ENCODE data around the gene TMEM30A.
A peak's percentile ranks its signal among the peaks of the same experiment; 100 is the strongest.

Gene TMEM30A

DNA sequence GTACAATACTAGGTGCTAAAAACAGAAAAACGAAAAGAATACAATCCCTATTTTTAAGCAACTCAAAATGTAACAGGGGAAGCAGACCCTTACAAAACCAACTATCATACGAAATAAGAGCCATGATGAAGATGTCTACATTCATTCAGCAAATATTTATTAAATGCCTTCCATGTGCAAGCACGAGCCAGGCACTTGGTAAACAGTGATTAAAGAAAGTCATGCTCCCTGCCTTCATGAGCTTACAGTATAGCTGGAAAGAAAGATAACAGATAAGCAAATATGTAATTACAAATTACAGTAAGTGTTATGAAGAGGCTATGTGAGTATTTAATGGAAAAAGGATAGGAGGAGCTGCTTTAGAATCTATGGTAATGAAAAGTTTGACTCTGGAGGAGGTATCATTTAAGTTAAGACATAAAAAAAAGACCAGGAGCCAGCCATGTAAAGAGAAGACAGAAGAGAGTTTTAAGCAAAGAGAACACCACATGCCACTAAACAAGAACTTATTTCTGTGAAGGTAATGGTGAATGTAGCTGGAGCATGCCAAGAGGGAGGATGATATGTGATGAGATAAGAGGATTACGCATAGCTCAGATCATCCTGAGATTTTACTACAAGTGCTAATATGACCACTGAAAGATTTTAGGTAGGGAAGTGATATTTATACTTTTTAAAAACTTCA, 21.7 kb downstream of the TMEM30A start:
- peak; percentile 53 for DNase-seq (ENCODE audit: low spot score)

DNA sequence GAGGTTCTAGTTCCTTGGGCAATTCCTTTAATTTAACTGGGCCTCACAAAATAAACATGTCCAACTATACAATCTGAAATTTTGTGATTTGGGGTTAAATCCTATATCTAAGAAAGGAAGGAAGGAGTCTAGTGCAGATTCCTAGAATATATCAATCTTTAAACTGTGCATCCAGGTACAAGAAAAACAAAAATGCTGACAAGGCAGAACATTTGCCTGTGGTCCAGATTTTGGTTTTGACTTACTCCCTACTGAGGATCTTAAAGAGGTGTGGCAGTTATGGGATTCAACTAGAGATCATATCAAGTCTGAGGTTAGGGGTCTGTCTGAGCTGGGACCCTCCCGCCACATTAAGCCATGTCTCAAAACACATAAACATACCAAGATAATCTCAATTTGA, 23.3 kb downstream of the TMEM30A start:
- DNase-seq (ENCODE audit: low spot score): no peak

DNA sequence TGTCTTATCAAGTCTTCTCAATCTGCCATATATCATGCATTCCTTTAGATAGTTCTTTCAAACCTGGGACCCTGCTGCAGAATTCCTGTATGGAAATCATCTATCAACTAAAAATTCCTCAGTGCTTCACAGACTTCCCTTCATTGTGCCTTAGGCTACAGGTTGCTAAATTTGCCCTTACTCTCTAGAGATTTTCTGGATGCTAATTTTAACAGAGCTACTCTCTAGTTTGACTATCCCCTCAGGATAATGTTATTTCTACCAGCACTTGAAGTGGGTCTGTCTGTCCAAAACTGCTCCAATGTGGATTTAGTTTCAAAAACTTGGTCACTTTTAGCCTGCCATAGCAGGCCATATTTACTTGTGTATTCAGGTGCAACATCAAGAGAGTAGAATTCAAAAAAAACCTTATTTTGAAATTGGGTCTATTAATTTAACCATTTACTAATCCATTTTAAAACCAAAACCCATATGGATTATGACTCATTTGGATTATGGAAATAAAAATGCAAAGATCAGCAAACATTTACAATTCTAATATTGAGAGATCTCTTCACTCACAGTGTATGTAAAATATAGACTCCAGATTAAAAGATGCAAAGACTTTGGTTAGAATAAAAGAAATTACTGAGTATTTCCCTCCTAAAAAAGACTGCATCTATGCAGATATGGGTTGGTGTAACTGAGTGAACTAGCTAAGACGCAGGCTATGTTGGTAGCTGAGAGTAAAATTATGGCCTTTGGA, 27.1 kb downstream of the TMEM30A start:
- DNase-seq (ENCODE audit: low spot score): no peak

DNA sequence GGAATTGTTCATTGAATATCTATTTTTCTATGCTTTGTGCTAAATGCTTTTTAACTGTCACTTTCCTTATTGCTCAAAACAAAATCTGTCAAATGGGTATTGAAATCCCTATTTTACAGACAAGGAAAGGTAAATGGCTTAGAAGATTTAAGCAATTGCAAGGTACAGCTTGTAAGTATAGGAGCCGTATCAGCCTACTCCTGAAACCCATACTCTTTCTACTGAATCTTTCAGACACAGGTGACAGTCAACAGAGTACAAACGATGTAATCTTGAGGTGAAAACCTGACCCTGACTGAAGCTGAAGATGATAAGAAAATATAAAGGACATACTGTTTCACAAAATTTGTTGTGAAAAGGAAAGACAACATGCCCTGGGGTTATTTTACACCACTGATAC, 34.0 kb downstream of the TMEM30A start:
- DNase-seq (ENCODE audit: low spot score): no peak

DNA sequence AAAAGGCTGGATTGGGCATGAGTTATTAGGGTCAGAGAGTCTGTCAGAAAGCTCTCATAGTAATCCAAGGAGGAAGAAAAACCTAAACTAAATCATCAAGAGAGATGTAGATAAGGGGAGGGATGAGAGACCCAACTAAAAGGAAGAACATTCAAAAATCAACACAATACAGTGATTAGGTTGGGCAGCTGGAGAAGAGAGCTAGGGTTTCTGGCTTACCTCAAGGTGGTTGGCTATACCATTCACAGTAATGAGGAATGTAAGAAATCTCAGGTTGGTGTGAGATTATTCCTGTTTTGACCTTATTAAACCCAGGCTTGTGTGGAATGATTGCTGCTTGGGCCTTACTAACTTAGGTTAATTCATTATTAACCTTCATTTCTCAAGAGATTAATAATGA, 34.8 kb downstream of the TMEM30A start:
- no peak for DNase-seq (ENCODE audit: low spot score)

DNA sequence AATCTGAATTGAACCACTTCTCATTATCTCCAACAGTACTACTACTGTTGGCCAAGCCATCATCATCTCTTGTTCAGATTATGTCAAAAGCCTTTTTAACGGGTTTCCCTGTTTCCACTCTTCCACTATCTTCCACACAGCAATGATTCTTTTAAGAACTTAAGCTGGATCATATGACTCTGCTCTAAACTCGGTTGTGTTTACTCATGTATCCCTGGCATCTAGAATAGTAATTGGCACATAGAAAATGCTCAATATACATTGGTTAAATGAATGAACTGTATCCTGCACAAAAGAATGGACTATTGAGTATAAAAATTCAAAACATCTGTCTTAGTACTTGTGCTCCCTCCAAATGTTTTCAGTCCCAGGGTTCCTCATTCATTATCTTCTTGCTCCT, 38.2 kb downstream of the TMEM30A start:
- no peak for DNase-seq (ENCODE audit: low spot score)

DNA sequence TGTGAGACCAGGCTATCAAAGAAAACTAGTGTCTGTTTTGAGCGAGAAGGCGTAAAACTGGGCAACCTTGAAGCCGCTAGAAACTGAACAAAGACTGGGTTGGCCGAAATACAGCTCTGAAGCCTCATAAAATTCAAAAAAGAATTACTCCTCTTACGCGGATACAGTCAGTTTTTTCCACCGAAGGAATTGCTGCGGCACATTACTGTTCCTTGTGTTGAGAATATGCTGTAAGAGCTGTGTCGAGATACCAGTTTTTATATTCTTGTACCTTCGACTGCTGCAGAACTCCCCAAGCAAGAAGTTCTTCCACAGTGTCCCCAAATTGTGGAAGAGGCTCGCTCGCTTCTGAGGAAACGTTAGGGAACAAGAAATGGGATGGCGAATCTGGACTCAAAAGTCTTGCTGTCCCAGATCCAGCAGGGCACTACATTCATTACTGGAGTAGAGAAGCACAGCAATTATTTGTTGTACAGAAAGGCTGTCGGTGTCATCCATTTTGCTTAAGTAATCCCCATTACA, 40.5 kb downstream of the TMEM30A start:
- peak; percentile 25 for DNase-seq (ENCODE audit: low spot score)

DNA sequence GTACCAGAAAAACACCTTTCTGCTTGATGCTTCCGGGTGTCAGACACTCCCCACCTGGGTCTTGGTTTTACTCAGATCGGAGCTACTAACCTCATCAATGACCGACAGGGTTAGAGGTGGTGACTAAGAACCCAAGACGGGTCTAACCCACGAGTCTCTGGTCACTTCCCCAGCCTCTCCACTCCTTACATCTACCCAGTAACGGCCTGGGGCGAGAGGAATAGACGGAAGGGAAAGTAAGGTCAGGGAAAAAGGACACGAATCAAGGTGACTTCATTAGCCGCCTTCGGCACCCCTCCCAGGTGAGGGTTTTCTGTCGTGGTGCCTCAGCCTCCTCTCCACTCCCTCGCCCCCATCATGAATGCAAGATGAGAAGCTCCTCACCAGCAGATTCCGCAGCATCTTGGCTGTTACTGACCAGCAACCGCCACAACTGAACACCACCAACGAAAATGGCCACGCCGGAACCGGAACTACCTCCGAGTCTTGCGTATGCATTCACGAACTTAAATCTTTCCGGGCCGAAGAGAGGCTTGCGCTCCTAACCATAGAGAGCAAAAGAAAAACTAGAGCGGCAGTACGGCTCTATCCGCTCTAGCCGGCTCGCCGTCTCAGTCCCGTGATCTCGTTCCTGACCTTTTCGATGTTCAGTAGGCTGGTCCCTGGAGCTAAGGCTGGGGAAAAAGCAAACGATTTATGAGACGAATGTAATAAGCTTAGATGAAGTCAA, 41.1 kb downstream of the TMEM30A start, which contains the start of gene COX7A2:
TSS of gene COX7A2 (minus strand) at position 469 of the 730 bp plus-strand sequence. CDS start at position 402, 67 bp downstream.
- DNase-seq (ENCODE audit: low spot score): peak; percentile 88

DNA sequence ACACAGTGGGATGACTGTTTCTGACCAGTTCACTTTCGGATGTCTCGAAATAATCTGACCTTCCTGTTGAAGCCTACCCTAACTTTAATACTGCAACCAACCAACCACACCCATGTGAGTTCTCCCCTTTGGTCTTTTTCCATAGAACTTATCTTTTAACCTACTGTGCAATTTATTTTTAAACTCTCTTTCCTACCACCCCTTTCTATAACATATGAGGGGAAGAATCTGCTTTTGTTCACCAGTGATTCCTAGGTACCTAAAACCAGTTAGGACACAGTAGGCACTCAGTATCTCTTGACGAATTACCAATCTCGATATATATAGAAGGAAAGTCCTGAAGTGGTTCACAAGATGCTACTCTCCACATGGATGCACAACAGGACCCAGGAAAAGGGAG, 48.0 kb downstream of the TMEM30A start:
- DNase-seq (ENCODE audit: low spot score): no peak

DNA sequence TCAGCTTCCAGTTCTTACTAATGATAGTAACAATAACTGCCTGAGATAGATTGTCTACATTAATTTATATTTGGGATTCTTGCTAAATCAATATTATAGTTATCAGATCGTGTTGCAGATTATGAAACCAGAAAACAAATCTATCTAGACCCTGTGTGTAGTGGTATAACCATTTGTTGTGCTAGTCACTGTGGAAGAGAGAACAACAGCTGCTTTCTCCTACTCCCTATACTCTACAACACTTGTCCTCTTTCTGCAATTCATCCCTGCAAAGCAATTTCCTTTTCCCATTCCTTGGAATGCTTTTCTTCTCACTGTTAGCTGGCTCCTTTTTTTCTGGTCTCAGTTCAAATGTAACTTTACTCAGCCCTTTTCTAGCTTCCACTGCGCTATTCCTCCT, 49.3 kb downstream of the TMEM30A start:
- DNase-seq (ENCODE audit: low spot score): no peak

DNA sequence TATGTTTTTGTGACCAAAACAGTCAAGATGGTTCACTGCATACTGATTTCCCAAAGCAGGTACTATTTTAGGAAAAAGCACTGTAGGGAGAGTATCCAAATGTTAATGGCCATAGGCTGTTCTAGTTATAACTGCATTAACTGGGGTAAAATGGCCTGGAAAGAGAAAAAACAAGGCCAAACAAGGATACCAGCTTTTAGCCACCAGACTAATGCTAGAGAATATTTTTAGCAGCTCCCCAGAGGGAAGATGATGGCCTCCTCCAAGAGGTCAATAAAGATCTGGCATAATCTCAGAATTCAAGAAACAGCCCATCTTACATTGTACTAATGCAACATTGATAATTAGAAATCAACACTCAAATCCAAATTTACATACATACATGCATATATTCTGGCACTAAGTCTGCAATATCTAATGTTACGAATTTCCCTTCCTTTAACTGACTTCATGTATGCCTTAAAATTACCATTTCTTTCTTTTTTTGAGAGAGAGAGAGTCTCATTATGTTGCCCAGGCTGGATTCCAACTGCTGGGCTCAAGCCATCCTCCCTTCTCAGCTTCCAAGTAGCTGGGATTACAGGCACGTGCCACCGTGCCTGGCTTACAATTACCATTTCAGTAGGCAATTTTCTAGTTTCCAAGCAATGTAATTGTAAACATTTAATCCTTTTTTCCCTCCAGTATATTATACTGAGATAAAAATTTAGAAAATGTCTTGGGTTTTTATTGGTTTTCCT, 50.3 kb downstream of the TMEM30A start:
- no peak for DNase-seq (ENCODE audit: low spot score)

DNA sequence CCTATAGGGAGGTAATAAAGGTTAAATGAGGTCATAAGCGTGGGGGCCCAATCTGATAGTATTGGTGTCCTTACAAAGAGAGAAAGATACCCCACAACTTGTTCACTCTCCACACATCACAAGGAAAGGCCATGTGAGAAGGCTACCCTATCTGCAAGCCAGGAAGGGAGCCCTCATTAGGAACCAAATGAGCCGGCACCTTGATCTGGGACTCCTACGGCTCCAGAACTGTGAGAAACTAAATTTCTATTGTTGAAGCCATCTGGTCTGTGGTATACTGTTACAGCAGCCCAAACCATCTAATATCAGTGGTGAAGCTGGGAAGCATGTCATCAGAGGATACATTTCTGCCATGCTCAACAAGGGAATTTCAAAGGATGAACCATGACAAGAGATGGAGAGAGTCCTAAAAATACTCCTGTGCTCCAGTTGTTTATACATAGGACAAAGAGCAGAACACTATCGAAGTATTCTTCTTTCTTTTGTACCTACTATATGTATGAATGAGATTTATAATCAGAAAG, 51.4 kb downstream of the TMEM30A start:
- no peak for DNase-seq (ENCODE audit: low spot score)

DNA sequence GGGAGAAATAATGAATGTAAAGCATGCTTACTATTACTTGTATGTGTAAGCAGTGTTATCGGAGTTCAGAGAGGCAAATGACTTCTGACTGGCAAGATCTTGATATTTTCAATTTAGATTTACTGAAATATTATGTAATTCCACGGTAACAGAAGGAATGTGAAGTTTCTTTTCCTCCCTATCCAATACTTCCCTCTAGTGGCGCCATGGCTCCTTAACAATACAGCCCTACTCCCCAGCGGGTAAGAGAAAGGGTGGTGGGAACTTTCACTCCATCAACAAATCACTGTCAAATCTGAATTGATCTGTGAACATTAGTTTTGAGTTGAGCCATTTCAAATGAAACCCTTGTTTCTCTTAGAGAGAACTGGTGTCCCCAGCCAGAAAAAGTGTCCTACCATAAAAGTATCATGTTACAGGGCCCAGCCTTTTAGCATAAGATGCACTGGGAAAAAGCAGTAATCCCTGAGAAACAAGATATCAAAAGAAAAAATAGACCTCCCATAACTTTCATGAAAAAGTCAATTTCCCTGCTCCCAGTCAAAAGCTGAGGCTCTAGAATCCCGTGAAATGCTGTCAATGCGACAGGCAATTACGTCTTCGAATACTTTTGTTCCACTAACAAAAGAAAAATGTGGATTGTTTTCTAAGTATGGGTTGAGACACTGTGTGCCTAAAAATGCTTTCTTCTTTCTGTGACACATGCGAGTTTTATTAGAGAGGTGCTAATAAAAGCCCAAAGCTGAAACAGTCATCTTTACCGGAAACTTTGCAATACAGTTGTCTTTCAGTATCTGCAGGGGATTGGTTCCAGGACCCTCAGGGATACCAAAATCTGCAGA, 53.9 kb downstream of the TMEM30A start:
- peak; percentile 61 for DNase-seq (ENCODE audit: low spot score)

DNA sequence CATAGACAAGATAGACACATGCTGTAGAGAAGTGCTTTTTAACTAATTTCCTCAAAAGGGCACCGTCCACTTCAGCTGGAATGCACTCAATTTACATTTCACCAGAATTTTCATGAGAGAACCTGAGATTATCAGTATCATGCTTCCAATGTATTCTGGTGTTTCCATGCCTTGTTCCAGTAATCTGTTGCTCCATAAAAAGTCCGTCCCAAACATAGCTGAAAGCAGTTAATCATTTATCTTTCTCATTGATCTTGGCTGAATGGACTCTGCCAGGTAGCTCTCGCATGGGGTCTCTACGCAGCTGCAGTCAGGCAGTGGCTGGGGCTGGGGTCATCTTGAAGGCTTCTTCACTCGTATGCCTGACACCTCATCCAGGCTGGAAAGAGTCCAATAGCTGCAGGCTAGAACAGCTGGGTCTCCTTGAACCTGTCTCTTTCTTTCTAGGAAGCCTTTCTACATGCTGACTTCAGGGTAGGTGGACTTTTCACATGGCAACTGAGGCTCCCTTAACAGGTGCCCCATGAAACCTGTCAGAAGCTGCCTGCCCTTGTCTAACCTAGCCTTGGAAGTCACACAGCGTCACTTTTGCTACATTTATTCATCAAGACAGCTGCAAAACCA, 60.2 kb downstream of the TMEM30A start:
- no peak for DNase-seq (ENCODE audit: low spot score)

DNA sequence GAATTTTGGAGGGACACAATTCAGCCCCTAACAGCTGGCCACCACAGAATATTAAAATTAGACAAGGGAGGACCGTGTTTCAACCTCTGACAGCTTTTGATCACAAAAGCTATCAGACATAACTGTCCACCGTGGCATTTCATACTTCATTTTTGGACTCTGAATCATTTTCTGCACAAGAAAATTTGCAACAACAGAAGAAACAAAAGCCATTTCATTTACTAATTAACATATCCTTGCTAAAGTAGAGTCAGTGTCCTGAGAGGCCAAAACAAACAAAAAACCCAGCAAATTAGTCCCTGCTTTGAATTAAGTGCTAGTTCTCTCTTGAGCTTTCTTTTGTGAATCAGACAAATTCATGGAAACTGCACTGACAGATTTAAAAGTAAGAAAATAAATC, 61.2 kb downstream of the TMEM30A start:
- DNase-seq (ENCODE audit: low spot score): no peak

DNA sequence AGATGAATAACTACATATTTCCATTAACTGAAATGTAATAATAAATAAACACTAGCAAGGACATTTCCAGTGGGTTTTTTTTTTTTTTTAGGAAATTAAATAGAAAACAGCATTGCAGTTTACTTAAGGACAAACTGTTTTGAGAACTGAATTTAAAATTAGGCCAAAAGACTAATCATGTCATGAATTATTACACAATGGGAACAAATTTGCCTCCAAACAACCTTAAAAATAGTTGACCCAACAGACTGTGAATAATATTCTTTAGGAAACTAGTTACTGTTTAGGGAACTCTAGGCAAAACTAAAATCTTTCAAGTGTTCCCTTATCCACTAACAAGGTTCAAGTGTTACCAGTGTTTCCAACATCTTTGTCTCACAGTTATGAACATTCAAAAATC, 62.3 kb downstream of the TMEM30A start:
- DNase-seq (ENCODE audit: low spot score): no peak

DNA sequence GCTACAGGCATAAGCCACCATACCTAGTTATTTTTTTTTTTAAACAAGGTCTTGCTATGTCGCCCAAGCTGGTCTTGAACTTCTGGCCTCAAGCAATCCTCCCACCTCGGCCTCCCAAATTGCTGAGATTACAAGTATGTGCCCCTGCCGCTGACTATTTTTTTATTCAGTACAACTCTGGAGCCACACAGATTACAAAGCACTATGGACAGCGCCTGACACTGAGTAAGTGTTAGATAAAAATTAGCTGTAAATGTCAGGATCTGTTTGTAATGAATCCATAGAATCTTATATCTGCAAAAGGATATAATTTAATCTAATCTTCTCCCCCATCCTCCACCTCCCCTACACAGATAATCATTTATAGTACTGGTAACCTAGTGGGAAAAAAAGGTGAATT, 63.5 kb downstream of the TMEM30A start:
- no peak for DNase-seq (ENCODE audit: low spot score)

DNA sequence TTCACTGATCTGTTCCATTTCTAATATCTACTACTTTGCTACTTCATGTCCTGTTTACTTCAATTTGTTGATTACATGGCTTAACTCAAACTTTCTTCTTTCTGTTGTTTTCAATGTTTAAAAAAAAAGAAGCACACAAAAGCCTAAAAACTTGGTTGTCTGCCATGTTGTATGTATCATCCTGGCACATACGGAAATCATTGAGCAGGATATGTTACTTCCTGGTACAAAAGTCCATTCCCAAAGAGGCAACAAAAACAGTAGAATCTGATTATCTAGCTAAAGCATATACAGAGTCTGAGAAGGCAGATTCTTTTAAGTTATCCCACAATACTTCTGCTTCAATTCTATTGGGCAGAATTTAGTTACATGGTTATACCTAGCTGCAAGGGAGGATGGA, 64.2 kb downstream of the TMEM30A start:
- no peak for DNase-seq (ENCODE audit: low spot score)

DNA sequence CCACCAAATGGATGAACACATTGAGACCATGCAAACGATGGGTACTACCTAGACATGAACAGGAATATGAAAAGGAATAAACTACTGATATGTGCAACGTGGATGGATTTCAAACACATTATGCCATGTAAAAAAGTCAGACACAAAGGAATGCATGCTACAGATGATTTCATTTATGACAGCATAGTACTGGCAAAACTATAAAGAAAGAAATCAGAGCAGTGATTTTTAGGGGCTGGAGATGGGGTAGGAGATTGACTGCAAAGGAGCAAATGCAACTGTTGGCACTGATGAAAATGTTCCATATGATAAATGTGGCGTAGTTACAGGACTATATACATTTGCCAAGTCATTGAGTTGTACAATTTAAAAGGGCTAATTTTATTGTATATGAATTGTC, 65.3 kb downstream of the TMEM30A start:
- no peak for DNase-seq (ENCODE audit: low spot score)

DNA sequence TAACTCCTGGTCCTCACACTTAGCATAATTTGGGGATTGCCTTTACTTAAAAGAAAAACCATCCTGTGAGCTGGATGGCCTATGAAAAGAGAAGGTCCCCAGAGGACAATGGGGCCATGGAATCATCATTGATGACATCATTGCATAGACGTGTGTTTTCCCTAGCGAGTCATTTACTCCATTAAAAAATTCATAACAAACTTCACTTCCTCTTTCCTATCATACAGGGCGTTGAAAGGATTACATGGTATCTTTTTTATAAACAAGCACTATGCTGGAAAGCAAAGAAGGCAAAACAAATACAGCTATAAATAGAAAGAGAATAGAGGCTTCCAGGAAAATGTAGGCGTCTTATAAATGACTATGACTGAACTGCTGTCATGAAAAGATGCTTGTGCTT, 67.4 kb downstream of the TMEM30A start:
- no peak for DNase-seq (ENCODE audit: low spot score)
